ENCODE data around the gene MLLT1.

DNA sequence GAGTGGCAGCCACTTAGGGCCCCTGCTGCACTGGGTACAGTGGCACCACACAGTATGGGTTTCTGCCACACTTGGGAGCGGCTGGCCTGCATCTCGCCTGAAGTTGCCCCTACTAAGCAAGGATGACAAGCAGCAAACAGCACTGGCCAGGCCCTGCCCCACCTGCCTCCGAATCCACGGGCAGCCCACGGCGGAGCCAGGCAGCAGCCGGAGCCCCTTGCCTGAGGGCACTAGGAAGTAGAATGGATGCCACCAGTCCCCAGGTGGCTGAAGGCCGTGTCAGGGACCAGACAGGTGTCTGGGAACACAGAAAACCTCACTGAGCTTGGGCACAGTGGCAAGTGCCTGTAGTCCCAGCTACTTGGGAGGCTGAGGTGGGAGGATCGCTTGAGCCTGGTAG, 19.4 kb downstream of the MLLT1 start:
- TF ChIP-seq, protein P1, sequence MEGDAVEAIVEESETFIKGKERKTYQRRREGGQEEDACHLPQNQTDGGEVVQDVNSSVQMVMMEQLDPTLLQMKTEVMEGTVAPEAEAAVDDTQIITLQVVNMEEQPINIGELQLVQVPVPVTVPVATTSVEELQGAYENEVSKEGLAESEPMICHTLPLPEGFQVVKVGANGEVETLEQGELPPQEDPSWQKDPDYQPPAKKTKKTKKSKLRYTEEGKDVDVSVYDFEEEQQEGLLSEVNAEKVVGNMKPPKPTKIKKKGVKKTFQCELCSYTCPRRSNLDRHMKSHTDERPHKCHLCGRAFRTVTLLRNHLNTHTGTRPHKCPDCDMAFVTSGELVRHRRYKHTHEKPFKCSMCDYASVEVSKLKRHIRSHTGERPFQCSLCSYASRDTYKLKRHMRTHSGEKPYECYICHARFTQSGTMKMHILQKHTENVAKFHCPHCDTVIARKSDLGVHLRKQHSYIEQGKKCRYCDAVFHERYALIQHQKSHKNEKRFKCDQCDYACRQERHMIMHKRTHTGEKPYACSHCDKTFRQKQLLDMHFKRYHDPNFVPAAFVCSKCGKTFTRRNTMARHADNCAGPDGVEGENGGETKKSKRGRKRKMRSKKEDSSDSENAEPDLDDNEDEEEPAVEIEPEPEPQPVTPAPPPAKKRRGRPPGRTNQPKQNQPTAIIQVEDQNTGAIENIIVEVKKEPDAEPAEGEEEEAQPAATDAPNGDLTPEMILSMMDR (IDR thresholded peaks at IDR 0.05): no peak
- no peak for TF ChIP-seq POLR2A (IDR thresholded peaks at IDR 0.05)

Measured in uterus (tissue), 2 donors.